AG04450 (cell line): Measurements from ENCODE around the gene PKD1L1. TPM values are rescaled to one million over a fixed set of nuclear protein-coding genes. Genes with fewer than 3 reads are reported as not detected.

Source experiments
- CTCF ChIA-PET: fragments of 300-600, 350-600 bp; formaldehyde crosslinking; extraction: SDS; loops from one replicate; lab custom pipeline; 2022; ENCODE audit warnings: antibody characterized with exemption, inconsistent platforms; lab: Charles Lee
- POLR2A ChIA-PET: fragments of 350-600 bp; formaldehyde crosslinking; extraction: SDS; loops from one replicate; lab custom pipeline; 2021; ENCODE audit warnings: antibody characterized with exemption, inconsistent platforms; lab: Yijun Ruan, JAX
- DNase-seq: peaks from one replicate; pipeline ENCODE4 v3.0.0-alpha.2; 2011; ENCODE audit warnings: low read depth, low spot score
- H3K27ac ChIP-seq: one replicate; pipeline ENCODE4 v1.5.1; 2012; ENCODE audit warnings: low read depth, low read length, control low read depth
- H3K27me3 ChIP-seq: one replicate; pipeline ENCODE4 v1.6.0; 2012; ENCODE audit warnings: low read length; ENCODE audit not compliant: control insufficient read depth, insufficient read depth
- H3K4me3 ChIP-seq: 2 replicates; pipeline ENCODE4 v1.5.1; 2011; ENCODE audit warnings: mild to moderate bottlenecking, low read depth, low read length, control low read depth
- H3K9me3 ChIP-seq: 2 replicates; pipeline ENCODE4 v1.5.1; 2012; ENCODE audit warnings: low read length; ENCODE audit not compliant: control insufficient read depth, insufficient read depth
- CTCF ChIP-seq: IDR thresholded peaks from 2 replicates; pipeline ENCODE4 v1.5.1; 2011; ENCODE audit warnings: low read depth, low read length, control low read depth, inconsistent platforms
- polyA plus RNA-seq: library from polyadenylated mRNA; depleted of rRNA; stranded (reverse); fragments of >200 nt; gene quantifications from 2 replicates; pipeline ENCODE4 v1.2.3, GENCODE V29; 2011

PKD1L1 gene
- polyA plus RNA-seq, 1 experiment, result 0.01 TPM

- H3K27me3 ChIP-seq, result no peaks in the 10 kb centered on the region
- CTCF ChIA-PET, result no interaction called here
- POLR2A ChIA-PET, result no interaction called here
Observed at GRCh38 chr7:47751043-47751442, 197.2 kb downstream of the PKD1L1 start.

GRCh38 chr7:47748041-47748440, 200.2 kb downstream of the PKD1L1 start:
- Histone ChIP-seq H3K9me3 (peaks cover 3% of the 10 kb centered on the region), H3K27me3 (no peaks in the 10 kb centered on the region), H3K4me3 (no peak overlapping the region), H3K27ac (no peak overlapping the region)
- ChIA-PET CTCF (no interaction called here), POLR2A (no interaction called here)
- DNase-seq, result no peak
- TF ChIP-seq CTCF, result no peak

More at GRCh38 chr7:47751043-47751442, 197.2 kb downstream of the PKD1L1 start:
- no peak for TF ChIP-seq CTCF
- Histone ChIP-seq H3K9me3 (peaks cover 3% of the 10 kb centered on the region), H3K4me3 (no peak overlapping the region), H3K27ac (no peak overlapping the region)
- no peak for DNase-seq

GRCh38 chr7:47747160-47747559, 201.1 kb downstream of the PKD1L1 start:
- no peak for TF ChIP-seq CTCF
- Histone ChIP-seq H3K27me3 (no peaks in the 10 kb centered on the region), H3K9me3 (peaks cover 3% of the 10 kb centered on the region), H3K4me3 (no peak overlapping the region), H3K27ac (no peak overlapping the region)
- no peak for DNase-seq
- ChIA-PET CTCF (interaction anchor here (0.6 kb wide), 1 partner anchor 40 kb away, joined by 7 read pairs; no protein-coding TSS in a partner anchor), POLR2A (no interaction called here)

GRCh38 chr7:47746468-47746867, 201.8 kb downstream of the PKD1L1 start:
- H3K27me3 ChIP-seq, result no peaks in the 10 kb centered on the region
- no peak for DNase-seq
- CTCF ChIA-PET, result interaction anchor here (0.6 kb wide), 1 partner anchor 40 kb away, joined by 7 read pairs; no protein-coding TSS in a partner anchor
- no peak overlapping the region for H3K4me3 ChIP-seq
- H3K9me3 ChIP-seq, result peaks cover 2% of the 10 kb centered on the region
- H3K27ac ChIP-seq, result no peak overlapping the region
- TF ChIP-seq CTCF, result no peak
- POLR2A ChIA-PET, result no interaction called here

- POLR2A ChIA-PET, result no interaction called here
- H3K27me3 ChIP-seq, result no peaks in the 10 kb centered on the region
- H3K27ac ChIP-seq, result no peak overlapping the region
- CTCF ChIA-PET, result interaction anchor here (0.6 kb wide), 1 partner anchor 444 kb away, joined by 3 read pairs; no protein-coding TSS in a partner anchor
- no peaks in the 10 kb centered on the region; the same call in 1 of the 2 replicates for H3K9me3 ChIP-seq
- no peak for DNase-seq
- no peak overlapping the region for H3K4me3 ChIP-seq
- TF ChIP-seq CTCF, result no peak
Observed at GRCh38 chr7:47744883-47745282, 203.4 kb downstream of the PKD1L1 start.
